Neutrophil (primary cell): ENCODE measurements around the gene ILK.

Experiments used
- H3K27ac ChIP-seq: fragments of 200-600 bp; sonication (generic); 2 replicates; pipeline ENCODE4 v1.5.1; 2016; ENCODE audit warnings: mild to moderate bottlenecking, moderate library complexity
- H3K27me3 ChIP-seq: fragments of 200-600 bp; sonication (generic); 2 replicates; pipeline ENCODE4 v1.6.0; 2016; ENCODE audit warnings: mild to moderate bottlenecking
- H3K36me3 ChIP-seq: fragments of 200-600 bp; sonication (generic); 2 replicates; pipeline ENCODE4 v1.5.1; 2017
- H3K4me1 ChIP-seq, 2 experiments: fragments of 200-600 bp in 1 of 2; sonication (generic) in 1 of 2; 1 replicate in 1 of 2; 2 replicates in 1 of 2; pipeline versions ENCODE4 v1.5.1 to v1.6.1; 2013 to 2016; ENCODE audit warnings: low read depth in 1 of 2, low read length in 1 of 2, mild to moderate bottlenecking in 1 of 2, moderate library complexity in 1 of 2; ENCODE audit not compliant: control insufficient read depth in 1 of 2, insufficient read depth in 1 of 2
- H3K4me3 ChIP-seq, 2 experiments: fragments of 200-600 bp in 1 of 2; sonication (generic) in 1 of 2; 1 replicate in 1 of 2; 2 replicates in 1 of 2; pipeline ENCODE4 v1.5.1; 2013 to 2016; ENCODE audit warnings: low read depth in 1 of 2, low read length in 1 of 2, mild to moderate bottlenecking in 1 of 2, moderate library complexity in 1 of 2
- H3K9me3 ChIP-seq: fragments of 200-600 bp; sonication (generic); 2 replicates; pipeline ENCODE4 v1.5.1; 2016
- TF ChIP-seq, protein P1 (sequence below): fragments of 200-600 bp; sonication (generic); IDR thresholded peaks from 2 replicates; pipeline ENCODE4 v1.5.1; 2016; ENCODE audit warnings: antibody characterized with exemption

Gene ILK

GRCh38 chr11:6646576-6646917, 43.0 kb downstream of the ILK start:
- H3K27me3 ChIP-seq = peaks cover 13% of the 10 kb centered on the region
- peaks cover 11 to 13% of the 10 kb centered on the region in 2 experiments for H3K4me1 ChIP-seq
- no peaks in the 10 kb centered on the region for H3K36me3 ChIP-seq
- TF ChIP-seq, protein P1, sequence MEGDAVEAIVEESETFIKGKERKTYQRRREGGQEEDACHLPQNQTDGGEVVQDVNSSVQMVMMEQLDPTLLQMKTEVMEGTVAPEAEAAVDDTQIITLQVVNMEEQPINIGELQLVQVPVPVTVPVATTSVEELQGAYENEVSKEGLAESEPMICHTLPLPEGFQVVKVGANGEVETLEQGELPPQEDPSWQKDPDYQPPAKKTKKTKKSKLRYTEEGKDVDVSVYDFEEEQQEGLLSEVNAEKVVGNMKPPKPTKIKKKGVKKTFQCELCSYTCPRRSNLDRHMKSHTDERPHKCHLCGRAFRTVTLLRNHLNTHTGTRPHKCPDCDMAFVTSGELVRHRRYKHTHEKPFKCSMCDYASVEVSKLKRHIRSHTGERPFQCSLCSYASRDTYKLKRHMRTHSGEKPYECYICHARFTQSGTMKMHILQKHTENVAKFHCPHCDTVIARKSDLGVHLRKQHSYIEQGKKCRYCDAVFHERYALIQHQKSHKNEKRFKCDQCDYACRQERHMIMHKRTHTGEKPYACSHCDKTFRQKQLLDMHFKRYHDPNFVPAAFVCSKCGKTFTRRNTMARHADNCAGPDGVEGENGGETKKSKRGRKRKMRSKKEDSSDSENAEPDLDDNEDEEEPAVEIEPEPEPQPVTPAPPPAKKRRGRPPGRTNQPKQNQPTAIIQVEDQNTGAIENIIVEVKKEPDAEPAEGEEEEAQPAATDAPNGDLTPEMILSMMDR = no peak
- no peaks in the 10 kb centered on the region for H3K9me3 ChIP-seq
- peak overlapping the region; percentile 53 for H3K27ac ChIP-seq
- peak overlapping the region; percentile 2 to 38 for H3K4me3 ChIP-seq

DNA sequence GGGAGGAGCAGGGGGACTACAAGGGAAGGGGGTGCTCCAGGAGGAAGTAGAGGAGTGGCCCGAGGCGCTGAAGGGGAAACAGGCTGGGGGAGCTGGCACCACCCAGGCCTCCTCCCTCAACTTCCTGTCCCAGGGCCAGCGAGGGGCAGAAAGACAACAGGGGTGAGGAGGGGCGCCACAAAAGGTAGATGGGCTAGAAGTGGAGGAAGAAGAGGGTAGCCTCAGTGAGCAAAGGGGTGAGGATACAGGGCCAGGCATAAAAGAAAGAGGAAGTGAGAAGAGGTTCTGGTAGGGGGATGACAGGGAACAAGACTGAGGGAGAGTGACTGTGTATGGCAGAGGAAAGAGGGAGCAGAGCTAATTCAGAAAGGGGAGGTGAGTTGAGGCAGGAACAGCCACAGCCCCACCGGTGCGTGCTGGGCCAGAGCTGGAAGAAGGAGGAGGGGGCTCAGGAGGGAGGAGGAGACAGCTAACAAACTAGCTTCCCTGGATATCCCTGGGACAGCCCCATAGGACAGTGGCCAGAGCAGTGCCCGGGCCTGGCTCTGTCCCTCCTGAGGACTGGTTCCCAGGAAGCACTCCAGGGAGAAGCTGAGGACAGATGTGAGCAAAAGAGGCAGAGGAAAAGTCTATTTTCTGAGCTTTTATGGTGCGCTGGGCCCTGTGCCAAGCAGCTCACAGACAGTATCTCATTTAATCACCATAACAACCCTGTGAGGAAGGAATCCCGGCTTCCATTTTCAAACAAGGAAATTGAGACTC, 43.5 kb downstream of the ILK start:
- peaks cover 11 to 13% of the 10 kb centered on the region in 2 experiments for H3K4me1 ChIP-seq
- H3K27ac ChIP-seq = peak overlapping the region; percentile 53
- peaks cover 13% of the 10 kb centered on the region for H3K27me3 ChIP-seq

GRCh38 chr11:6647836-6648235, 44.3 kb downstream of the ILK start:
- no peak overlapping the region for H3K27ac ChIP-seq
- TF ChIP-seq, protein P1 = no peak
- peaks cover 11 to 13% of the 10 kb centered on the region in 2 experiments for H3K4me1 ChIP-seq

More for the DNA sequence above, 43.5 kb downstream of the ILK start:
- TF ChIP-seq, protein P1 = no peak
- Histone ChIP-seq H3K36me3 (no peaks in the 10 kb centered on the region), H3K4me3 (peak overlapping the region; percentile 2 to 38), H3K9me3 (no peaks in the 10 kb centered on the region)

GRCh38 chr11:6648501-6648900, 44.9 kb downstream of the ILK start:
- Histone ChIP-seq H3K4me3 (no peak overlapping the region), H3K27ac (no peak overlapping the region), H3K27me3 (peaks cover 18% of the 10 kb centered on the region), H3K36me3 (no peaks in the 10 kb centered on the region), H3K9me3 (no peaks in the 10 kb centered on the region), H3K4me1 (peaks cover 11 to 13% of the 10 kb centered on the region in 2 experiments)
- TF ChIP-seq, protein P1 = no peak

More at GRCh38 chr11:6647836-6648235, 44.3 kb downstream of the ILK start:
- Histone ChIP-seq H3K9me3 (no peaks in the 10 kb centered on the region), H3K36me3 (no peaks in the 10 kb centered on the region), H3K4me3 (no peak overlapping the region), H3K27me3 (peaks cover 13% of the 10 kb centered on the region)

DNA sequence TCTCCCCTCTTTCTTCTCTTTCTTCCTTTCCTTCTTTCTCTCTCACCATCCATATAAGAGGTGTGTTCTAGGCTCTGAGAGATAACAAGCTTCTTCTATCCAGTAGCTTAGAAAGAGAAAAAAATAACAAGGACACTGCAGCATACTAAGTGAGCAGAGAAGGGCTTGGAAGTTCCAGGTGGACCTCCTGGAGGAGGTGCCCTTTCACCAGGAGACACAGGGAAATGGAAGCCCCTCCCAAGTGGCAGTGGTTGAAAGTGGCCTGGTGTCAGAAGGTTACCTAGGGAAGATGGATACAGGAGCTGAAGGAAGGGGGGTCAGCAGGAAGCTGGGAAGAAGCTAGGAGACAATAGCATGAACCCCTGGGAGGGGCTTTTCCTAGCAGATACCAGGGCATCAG, 46.5 kb downstream of the ILK start:
- Histone ChIP-seq H3K9me3 (no peaks in the 10 kb centered on the region), H3K27ac (no peak overlapping the region), H3K27me3 (peaks cover 34% of the 10 kb centered on the region), H3K36me3 (no peaks in the 10 kb centered on the region), H3K4me3 (no peak overlapping the region), H3K4me1 (peaks cover 15% of the 10 kb centered on the region in 2 experiments)
- TF ChIP-seq, protein P1 = no peak
